Activated CD4-positive, alpha-beta T cell treated with anti-CD3 and anti-CD28 coated beads, Interleukin-2, amount 10 ng/mL, durations not matched to agents 24 days and 14 days (primary cell): ENCODE data around the gene PYGB. TPM values are rescaled to one million over a fixed set of nuclear protein-coding genes. Genes with fewer than 3 reads are reported as not detected.
"Not testable (repeated sequence)": the region's sequence is repeated elsewhere in the genome, so short reads cannot be mapped to it uniquely, and the experiment has no call there.

Experiments used
- DNase-seq: peaks from one replicate; pipeline ENCODE4 v3.0.0; 2022
- H3K27ac Mint-ChIP-seq: one replicate; pipeline ENCODE4 v1.8.0; 2022; ENCODE audit warnings: mild to moderate bottlenecking, mixed read lengths
- H3K27me3 Mint-ChIP-seq: one replicate; pipeline ENCODE4 v1.8.0; 2022; ENCODE audit warnings: mixed read lengths
- H3K36me3 Mint-ChIP-seq: one replicate; pipeline ENCODE4 v1.8.0; 2022; ENCODE audit warnings: low read depth, mild to moderate bottlenecking, mixed read lengths
- H3K4me1 Mint-ChIP-seq: one replicate; pipeline ENCODE4 v1.8.0; 2021; ENCODE audit warnings: mixed read lengths
- H3K4me3 Mint-ChIP-seq: one replicate; pipeline ENCODE4 v1.8.0; 2022; ENCODE audit warnings: mild to moderate bottlenecking, moderate library complexity, mixed read lengths
- H3K9me3 Mint-ChIP-seq: one replicate; pipeline ENCODE4 v1.8.0; 2021; ENCODE audit warnings: mixed read lengths
- intact Hi-C: fragments of 100-400 bp; cut with micrococcal nuclease; formaldehyde crosslinking; loops from one replicate; pipeline ENCODE4 v1.15.1; 2023
- total RNA-seq: library from RNA; stranded (reverse); gene quantifications from 2 replicates; pipeline ENCODE4 v1.2.3, GENCODE V29; 2022

Gene PYGB
- total RNA-seq, 1 donor from 2014 or later, result 36.6 TPM

DNA sequence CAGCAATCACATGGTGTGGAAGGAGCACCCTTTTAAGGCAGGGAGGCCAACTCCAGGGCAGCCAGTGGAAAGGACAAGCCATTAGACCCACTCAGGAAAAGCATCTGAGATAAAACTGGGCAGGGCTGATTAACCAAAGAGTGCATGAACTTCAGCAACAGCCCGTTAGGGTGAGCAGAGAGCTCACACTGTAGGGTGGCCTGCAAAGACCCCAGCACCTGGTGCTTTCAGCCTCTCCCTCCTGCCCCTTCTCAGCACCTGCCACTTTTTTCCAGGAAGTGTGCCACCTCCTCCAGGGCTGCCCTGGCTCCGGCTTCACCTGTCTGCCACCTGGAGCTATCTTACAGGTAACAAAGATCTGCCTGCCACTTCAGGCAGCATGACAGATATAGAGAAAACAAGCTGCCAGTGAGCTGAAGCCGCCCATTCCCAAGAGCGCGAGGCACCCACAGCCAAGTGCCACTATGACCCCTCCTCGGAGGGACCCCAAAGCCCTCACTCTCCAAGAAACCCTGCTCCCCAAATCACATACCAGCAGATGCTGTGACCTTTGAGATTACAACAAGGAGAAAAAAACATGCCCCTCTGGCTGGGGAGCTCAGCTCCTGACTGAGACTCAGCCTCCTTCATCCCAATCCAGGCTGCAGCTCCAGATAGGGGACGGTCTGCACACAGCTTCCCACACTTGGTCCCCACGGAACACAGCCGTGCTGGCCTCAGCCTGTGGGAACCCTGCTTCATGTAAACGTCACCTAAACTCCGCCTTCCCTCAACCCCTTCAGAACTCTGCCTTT lies 71.6 kb downstream of the PYGB start:
- H3K4me3 Mint-ChIP-seq, result no peak overlapping the region
- DNase-seq, result no peak
- H3K27ac Mint-ChIP-seq, result no peak overlapping the region
- H3K27me3 Mint-ChIP-seq, result no peaks in the 10 kb centered on the region
- H3K9me3 Mint-ChIP-seq, result no peaks in the 10 kb centered on the region
- peaks cover 22% of the 10 kb centered on the region for H3K4me1 Mint-ChIP-seq
- intact Hi-C loops, result no loop called here
- H3K36me3 Mint-ChIP-seq, result peaks cover 17% of the 10 kb centered on the region

DNA sequence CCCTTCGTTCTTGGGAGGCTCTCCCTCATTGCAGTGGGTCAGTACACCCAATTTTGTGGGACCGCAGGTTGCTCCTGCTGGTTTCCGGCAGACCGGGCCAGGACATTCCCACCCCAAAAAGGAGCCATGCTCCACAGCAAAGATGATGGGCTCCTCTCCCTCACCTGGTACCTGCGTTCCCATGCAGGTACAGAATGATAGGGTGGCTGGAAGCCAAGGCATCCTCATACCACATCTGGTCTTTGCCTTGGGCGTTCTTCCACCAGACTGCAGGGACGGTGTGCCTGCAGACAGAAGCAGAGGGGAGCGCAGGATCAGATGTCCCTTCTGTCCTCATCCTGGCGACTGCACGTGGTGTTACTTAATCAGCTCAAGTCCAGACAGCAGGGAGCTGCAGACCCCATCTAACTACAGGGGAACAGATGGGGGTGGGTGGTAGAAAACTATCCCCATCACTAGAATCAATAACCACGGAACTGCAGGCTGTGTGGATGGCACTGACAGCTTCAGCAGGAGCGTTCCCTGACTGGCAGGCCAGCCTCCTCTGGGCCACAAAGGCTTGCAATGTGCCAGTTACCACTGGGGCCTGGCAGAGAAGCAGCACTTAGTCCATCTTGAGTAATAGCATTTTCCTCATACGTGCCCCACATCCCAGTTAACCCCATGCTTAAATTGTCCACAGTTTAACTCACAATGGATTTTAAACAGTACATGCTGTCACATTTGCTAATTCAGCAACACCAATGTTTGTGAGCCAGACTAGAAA lies 72.3 kb downstream of the PYGB start:
- Mint-ChIP-seq H3K4me3 (no peak overlapping the region), H3K27me3 (no peaks in the 10 kb centered on the region), H3K27ac (no peak overlapping the region), H3K4me1 (peaks cover 22% of the 10 kb centered on the region), H3K9me3 (no peaks in the 10 kb centered on the region), H3K36me3 (peaks cover 18% of the 10 kb centered on the region)
- intact Hi-C loops, result no loop called here
- no peak for DNase-seq

DNA sequence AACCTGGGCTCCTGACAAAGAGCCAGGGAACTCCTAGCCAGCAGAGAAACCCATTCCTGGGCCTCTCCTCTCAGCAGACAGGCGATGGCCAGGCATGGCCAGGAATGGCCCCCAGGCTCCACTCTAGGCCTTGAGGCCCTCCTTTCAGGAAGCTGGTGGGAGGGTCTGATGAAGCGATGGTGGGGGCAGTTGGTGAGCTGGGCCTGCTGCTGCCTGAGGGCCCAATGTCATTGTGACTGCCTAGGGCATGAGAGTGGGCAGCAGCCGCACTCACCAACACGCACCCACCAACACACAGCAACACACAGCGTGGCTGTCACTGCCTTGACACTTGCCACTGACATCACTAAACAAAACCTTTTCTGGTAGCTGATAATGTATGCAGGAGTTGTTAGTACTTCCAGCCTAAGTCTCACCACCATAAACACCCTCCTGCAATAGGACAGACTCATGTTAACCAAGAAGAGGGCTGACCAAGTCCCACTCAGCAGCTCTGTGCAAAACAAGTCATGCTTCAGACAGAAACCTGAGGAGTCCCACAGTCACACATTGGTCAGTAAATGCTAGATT lies 73.5 kb downstream of the PYGB start:
- no peak for DNase-seq
- intact Hi-C loops, result no loop called here
- Mint-ChIP-seq H3K4me3 (no peak overlapping the region), H3K9me3 (no peaks in the 10 kb centered on the region), H3K27ac (peak overlapping the region; percentile 65), H3K36me3 (peaks cover 18% of the 10 kb centered on the region), H3K4me1 (peaks cover 18% of the 10 kb centered on the region), H3K27me3 (no peaks in the 10 kb centered on the region)

DNA sequence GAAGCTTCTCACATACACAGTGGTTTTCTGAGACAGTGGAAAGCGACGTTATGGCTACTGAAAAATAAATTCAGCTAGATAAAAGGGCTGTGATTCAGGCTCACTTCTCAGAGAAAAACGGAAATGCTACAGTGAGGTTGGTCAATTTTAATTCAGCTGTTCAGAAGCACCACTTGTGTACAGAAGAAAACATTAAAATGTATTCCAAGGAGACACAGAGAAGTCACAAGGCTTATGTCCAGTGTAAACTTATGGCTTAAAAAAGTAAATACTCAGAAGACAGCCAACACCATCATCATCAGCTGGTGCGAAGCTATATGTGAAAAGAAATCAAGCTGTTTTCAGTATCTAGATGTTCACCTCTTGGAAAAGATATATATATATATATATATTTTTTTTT lies 74.1 kb downstream of the PYGB start:
- Mint-ChIP-seq H3K27ac (peak overlapping the region; percentile 65), H3K36me3 (peaks cover 16% of the 10 kb centered on the region)
- intact Hi-C loops, result no loop called here

DNA sequence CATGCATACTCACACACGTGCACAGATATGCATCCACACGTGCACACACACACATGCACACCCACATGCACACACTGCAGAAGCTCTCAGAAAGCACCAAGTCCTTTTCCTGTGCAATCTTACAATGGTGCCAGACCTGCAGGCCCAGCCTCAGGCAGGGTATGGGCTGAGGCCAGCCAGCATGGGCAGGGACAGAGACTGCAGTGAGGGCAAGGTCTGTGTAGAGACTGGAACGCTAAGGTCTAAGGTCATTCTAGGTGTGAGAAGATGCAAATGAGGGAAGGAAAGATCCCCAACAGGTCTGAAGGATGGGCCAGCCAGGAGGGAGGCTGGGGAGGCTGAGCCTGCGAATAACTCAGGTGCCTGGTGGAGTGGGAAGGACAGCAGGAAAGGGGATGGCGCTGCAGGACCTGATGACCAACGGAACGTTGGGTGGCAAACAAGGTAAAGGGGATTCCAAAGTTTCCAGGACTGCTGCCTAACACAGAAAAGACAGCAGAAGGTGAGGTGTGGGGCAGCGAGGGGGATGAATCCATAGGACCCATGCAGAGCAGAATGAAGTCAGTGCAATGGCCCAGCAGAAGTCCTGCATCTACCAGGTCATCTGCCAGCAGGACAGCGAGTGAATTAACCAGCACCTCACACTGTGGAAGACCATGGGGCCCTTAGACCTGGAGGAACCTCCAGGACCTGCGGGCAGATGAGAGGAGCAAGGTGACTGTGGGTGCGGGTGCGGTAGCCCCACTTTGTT lies 75.8 kb downstream of the PYGB start:
- Mint-ChIP-seq H3K27ac (peak overlapping the region; percentile 22), H3K4me1 (peaks cover 15% of the 10 kb centered on the region), H3K27me3 (no peaks in the 10 kb centered on the region), H3K9me3 (no peaks in the 10 kb centered on the region), H3K4me3 (no peak overlapping the region), H3K36me3 (peaks cover 11% of the 10 kb centered on the region)
- no peak for DNase-seq
- intact Hi-C loops, result no loop called here

More for the DNA sequence above, 74.1 kb downstream of the PYGB start:
- peaks cover 18% of the 10 kb centered on the region for H3K4me1 Mint-ChIP-seq
- no peaks in the 10 kb centered on the region for H3K27me3 Mint-ChIP-seq
- DNase-seq, result no peak
- H3K4me3 Mint-ChIP-seq, result no peak overlapping the region
- H3K9me3 Mint-ChIP-seq, result no peaks in the 10 kb centered on the region

DNA sequence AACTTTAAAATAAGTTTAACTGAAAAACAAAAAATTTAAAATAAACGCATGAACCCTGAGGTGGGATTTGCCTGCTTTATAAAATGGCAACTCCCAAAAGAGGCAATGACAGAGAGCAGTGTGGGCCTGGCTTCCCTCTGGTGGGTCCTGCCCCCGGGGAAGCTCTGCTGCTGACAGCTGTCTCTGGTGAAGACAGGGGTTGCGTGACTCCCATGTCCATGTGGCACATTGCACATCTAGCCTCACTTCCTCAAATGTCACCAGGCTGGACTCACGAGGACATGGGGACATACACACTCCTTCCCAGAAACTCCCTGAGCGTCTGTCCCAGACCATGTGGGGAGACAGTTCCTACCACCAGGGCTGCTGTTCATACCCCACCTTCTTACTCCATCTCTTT lies 76.5 kb downstream of the PYGB start:
- Mint-ChIP-seq H3K4me3 (no peak overlapping the region), H3K36me3 (peaks cover 11% of the 10 kb centered on the region), H3K4me1 (peaks cover 15% of the 10 kb centered on the region), H3K27ac (no peak overlapping the region), H3K27me3 (no peaks in the 10 kb centered on the region), H3K9me3 (no peaks in the 10 kb centered on the region)
- intact Hi-C loops, result no loop called here
- DNase-seq, result no peak

DNA sequence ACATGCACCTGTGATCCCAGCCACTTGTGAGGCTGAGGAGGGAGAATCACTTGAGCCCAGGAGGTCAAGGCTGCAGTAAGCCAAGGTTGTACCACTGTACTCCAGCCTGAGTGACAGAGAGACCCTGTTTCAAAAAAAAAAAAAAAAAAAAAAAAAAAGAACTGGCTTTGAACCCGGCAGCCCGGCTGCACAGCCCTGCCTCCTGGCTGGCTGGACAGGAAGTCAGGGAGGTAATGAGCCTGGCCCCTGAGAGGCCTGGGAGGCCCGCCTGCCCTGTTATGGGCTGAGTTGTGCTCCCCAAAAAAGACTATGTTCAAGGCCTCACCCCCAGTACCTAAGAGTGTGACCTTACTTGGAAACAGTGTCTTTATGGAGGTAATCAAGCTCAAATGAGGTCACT lies 77.2 kb downstream of the PYGB start:
- Mint-ChIP-seq H3K36me3 (peaks cover 11% of the 10 kb centered on the region), H3K9me3 (no peaks in the 10 kb centered on the region), H3K4me1 (peaks cover 20% of the 10 kb centered on the region), H3K4me3 (no peak overlapping the region), H3K27ac (no peak overlapping the region), H3K27me3 (no peaks in the 10 kb centered on the region)
- intact Hi-C loops, result no loop called here
- DNase-seq, result no peak

DNA sequence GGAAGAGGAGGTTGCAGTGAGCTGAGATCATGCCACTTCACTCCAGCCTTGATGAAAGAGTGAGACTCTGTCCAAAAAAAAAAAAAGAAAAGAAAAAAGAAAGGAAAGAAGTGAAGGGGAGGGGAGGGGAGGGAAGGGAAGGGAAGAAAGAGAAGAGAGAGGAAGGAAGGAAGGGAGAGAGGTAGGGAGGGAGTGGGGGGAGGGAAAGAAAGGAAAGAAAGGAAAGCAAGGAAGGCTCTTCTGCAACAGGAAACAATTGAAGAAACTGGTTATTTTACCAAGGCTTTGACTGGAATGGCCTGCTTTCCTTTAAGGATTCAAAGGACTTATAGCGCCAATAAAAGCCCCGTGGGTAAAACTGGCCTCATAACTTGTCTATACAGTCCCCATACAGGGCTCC lies 78.1 kb downstream of the PYGB start:
- no peak for DNase-seq
- intact Hi-C loops, result no loop called here
- Mint-ChIP-seq H3K27ac (no peak overlapping the region), H3K27me3 (no peaks in the 10 kb centered on the region), H3K9me3 (no peaks in the 10 kb centered on the region), H3K36me3 (peaks cover 12% of the 10 kb centered on the region), H3K4me1 (peaks cover 20% of the 10 kb centered on the region), H3K4me3 (no peak overlapping the region)

DNA sequence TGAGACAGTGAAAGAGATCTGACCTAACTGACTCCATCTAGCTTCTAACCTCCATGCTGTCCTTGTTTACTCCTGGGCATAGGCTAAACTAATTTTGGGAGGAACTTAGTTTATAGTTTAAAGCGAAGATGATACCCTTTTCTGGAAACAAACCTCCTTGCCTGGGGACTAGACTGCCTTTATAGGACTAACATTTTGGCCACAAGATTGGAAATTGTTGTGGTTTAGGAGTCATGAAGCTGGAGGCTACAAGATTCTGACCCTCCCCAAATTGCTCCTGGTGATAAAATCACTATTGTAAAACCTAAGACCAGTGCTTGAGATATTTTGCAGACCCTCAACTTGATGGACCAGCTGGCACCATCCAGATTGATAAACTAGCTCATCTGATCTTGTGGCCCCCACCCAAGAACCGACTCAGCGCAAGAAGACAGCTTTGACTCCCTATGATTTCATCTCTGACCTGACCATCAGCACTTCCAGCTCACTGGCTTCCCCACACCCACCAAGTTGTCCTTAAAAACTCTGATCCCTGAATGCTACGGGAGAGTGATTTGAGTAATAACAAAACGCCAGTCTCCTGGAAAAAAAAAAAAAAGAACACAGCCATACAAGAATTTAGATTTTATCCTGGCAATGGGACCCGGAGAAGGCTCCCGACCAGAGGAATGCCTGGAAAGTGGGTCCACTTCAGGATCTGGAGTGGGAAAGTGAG lies 79.8 kb downstream of the PYGB start:
- Mint-ChIP-seq H3K27ac (no peak overlapping the region), H3K36me3 (peaks cover 11% of the 10 kb centered on the region), H3K9me3 (no peaks in the 10 kb centered on the region), H3K27me3 (no peaks in the 10 kb centered on the region), H3K4me3 (no peak overlapping the region), H3K4me1 (peaks cover 12% of the 10 kb centered on the region)
- no peak for DNase-seq
- intact Hi-C loops, result no loop called here

DNA sequence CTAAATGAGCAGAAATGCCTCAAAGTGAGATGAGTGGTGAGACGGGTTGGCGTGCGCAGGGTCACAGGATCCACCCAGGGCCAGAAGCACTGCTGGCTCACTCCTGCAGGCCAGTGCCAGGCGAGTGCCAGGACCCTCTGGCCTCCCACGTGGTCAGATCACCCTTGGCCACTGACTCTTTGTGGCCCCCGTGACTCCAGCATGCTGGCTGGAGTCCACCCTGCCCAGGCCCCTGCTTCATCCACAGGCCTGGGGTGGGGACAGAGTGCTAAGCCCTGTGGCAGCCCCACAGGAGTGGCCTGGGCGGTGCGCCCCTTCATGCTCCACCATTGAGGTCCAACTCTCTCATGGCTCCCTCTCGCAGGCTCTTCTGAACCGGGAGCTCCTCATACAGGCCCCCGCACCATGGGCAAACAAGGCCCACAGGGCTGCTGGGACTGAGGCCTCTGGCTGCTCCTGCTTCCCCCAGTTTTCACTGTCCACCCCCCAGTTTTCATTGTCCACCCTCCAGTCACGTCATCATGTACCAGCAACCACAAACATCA lies 81.1 kb downstream of the PYGB start:
- intact Hi-C loops, result no loop called here
- no peak for DNase-seq
- Mint-ChIP-seq H3K4me3 (no peak overlapping the region), H3K27me3 (no peaks in the 10 kb centered on the region), H3K4me1 (peaks cover 8% of the 10 kb centered on the region), H3K9me3 (no peaks in the 10 kb centered on the region), H3K27ac (no peak overlapping the region), H3K36me3 (peaks cover 7% of the 10 kb centered on the region)

DNA sequence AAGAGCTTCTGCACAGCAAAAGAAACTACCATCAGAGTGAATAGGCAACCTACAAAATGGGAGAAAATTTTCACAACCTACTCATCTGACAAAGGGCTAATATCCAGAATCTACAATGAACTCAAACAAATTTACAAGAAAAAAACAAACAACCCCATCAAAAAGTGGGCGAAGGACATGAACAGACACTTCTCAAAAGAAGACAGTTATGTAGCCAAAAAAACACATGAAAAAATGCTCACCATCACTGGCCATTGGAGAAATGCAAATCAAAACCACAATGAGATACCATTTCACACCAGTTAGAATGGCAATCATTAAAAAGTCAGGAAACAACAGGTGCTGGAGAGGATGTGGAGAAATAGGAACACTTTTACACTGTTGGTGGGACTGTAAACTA lies 87.1 kb downstream of the PYGB start:
- H3K4me1 Mint-ChIP-seq, H3K9me3 Mint-ChIP-seq, intact Hi-C loops, H3K4me3 Mint-ChIP-seq, DNase-seq, H3K27ac Mint-ChIP-seq, H3K27me3 Mint-ChIP-seq: not testable (repeated sequence)
- H3K36me3 Mint-ChIP-seq, result peaks cover 13% of the 10 kb centered on the region

DNA sequence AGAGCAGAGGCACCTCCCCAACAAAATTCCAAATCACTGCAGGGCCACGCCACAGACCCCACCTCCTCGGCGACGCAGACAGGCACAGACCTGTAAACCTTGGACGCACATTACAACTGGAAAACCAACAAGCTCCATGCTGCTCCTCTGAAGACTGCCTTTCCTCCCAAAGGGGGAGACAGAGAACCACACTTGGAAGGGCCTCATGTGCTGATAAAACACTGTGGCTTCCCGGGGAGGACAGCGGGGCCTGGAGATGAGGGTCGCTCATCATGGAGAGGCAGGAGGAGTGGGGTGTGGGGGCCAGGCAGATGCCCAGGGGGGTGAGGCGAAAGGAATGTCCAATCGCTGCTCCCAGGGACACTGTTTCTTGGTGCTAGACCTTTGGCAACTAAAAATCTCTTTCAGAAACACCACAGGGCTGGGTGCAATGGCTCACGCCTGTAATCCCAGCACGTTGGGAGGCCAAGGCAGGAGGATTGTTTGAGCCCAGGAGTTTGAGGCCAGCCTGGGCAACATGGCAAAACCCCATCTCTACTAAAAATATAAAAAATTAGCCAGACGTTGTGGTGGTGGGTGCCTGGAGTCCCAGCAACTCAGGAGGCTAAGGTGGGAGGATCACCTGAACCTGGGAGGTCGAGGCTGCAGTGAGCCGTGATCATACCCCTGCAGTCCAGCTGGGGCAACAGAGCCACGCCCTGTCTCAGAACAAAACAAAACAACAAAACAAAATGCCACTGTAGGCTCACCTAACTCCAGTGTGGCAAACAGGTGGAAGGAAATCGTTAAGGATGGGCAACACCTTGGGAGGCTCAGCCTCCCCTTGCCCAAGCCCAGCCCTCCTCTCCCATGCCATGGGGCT lies 88.9 kb downstream of the PYGB start:
- H3K9me3 Mint-ChIP-seq, result no peaks in the 10 kb centered on the region
- H3K27me3 Mint-ChIP-seq, result no peaks in the 10 kb centered on the region
- H3K4me1 Mint-ChIP-seq, result peaks cover 3% of the 10 kb centered on the region
- intact Hi-C loops, result no loop called here
- no peak overlapping the region for H3K27ac Mint-ChIP-seq
- H3K36me3 Mint-ChIP-seq, result peaks cover 11% of the 10 kb centered on the region
- no peak for DNase-seq
- no peak overlapping the region for H3K4me3 Mint-ChIP-seq
